Measurements from ENCODE around the gene SNRPB. TPM values are rescaled to one million over a fixed set of nuclear protein-coding genes. Genes with fewer than 3 reads are reported as not detected.

The SNRPB gene
- total and polyA plus RNA-seq, 2 experiments from 2014 or later, result 784 to 785 TPM

DNA sequence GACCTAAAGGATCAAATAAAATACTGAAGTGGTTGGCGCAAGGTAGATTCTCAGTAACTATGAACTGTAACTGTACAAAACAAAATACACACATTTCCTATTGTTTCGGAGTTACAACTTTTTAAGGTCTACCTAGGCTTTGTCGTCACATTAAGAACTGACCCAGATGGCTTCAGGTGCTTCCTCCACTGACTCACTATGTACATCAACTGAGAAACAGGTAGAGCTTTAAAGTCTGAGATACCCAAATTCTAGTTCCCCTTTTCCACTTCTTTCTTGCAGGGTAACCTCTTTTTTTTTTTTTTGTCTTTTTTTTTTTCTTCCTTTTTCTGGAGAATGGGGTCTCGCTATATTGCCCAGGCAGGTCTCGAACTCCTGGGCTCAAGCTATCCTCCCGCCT is 5.5 kb downstream of the SNRPB start:
- Mint-ChIP-seq H3K4me3 (no peak overlapping the region), H3K36me3 (ENCODE audit: low read depth) (peaks cover 100% of the 10 kb centered on the region), H3K27me3 (ENCODE audit: insufficient read depth, low read depth, poor library complexity) (peaks cover 11% of the 10 kb centered on the region), H3K4me1 (peaks cover 20% of the 10 kb centered on the region), H3K9me3 (no peaks in the 10 kb centered on the region), H3K27ac (no peak overlapping the region)
- ATAC-seq (no peak), DNase-seq (ENCODE audit: low spot score) (no peak)
- H3K4me1 ChIP-seq (ENCODE audit: insufficient read depth), result no peaks in the 10 kb centered on the region; the same call in 1 of the 2 replicates
- no peaks in the 10 kb centered on the region for H3K9me2 ChIP-seq (ENCODE audit: insufficient read depth)
- no peak overlapping the region for H2AFZ ChIP-seq
- H3K36me3 ChIP-seq (ENCODE audit: insufficient read depth), result peaks cover 80% of the 10 kb centered on the region
- no peak overlapping the region for H3K27ac ChIP-seq (ENCODE audit: low read depth)
- H3K79me2 ChIP-seq (replicated peaks; ENCODE audit: insufficient read depth), result peaks cover 65% of the 10 kb centered on the region
- no peak overlapping the region for H3K4me3 ChIP-seq
- no peak overlapping the region for H3K4me2 ChIP-seq
- TF ChIP-seq, protein P1, sequence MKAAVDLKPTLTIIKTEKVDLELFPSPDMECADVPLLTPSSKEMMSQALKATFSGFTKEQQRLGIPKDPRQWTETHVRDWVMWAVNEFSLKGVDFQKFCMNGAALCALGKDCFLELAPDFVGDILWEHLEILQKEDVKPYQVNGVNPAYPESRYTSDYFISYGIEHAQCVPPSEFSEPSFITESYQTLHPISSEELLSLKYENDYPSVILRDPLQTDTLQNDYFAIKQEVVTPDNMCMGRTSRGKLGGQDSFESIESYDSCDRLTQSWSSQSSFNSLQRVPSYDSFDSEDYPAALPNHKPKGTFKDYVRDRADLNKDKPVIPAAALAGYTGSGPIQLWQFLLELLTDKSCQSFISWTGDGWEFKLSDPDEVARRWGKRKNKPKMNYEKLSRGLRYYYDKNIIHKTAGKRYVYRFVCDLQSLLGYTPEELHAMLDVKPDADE (IDR thresholded peaks at IDR 0.05), result no peak
- TF ChIP-seq ZNF331 (CRISPR knock-in tag; IDR thresholded peaks at IDR 0.05; ENCODE audit: low read depth) (no peak), STAT1 (IDR thresholded peaks at IDR 0.05; ENCODE audit: unreplicated experiment) (no peak), NANOG (IDR thresholded peaks at IDR 0.05; ENCODE audit: borderline replicate concordance) (no peak)
- no peaks in the 10 kb centered on the region for H3K27me3 ChIP-seq (ENCODE audit: insufficient read depth)
- peaks cover 69% of the 10 kb centered on the region for H4K20me1 ChIP-seq (replicated peaks; ENCODE audit: insufficient read depth)
- H3F3A ChIP-seq (replicated peaks; ENCODE audit: low read depth), result peaks cover 25% of the 10 kb centered on the region; the same call in 1 of the 2 replicates

DNA sequence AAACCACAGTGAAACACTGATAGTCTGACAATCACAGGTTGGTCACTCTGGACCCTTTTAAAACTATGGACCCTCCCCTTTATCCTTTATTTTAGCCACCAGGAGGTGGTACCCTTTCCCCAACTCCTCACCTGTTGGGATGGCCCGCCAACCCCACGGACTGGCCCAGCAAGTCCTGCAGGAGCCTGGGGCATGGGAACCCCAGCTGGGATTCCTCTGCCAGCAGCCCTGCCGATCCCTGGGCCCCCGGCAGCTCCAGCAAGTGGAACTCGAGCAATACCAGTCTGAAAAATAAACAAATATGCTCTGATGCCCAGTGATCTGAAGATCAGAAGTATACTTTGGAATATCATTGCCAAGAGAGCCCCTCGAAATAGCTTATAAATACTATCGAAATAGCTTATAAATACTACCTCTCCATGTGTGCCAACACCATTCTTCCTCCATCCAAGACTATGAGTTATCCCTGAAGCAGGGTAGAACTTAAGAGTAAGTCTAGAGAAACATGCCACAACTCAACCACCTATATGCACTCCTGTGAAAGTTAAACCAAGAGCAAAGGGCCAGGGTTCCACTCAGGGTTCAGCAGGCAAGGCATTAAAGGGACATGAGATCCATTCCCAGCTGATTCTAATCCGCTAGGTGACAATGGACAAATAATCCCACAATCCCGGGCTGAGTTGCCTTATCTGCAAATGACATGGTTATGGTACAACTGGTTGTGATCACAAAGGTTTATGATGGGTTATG is 6.8 kb downstream of the SNRPB start:
- Mint-ChIP-seq H3K36me3 (ENCODE audit: low read depth) (peaks cover 100% of the 10 kb centered on the region), H3K9me3 (no peaks in the 10 kb centered on the region; the same call in 2 of the 3 replicates), H3K27ac (no peak overlapping the region), H3K4me3 (no peak overlapping the region), H3K4me1 (peaks cover 13% of the 10 kb centered on the region; the same call in 2 of the 3 replicates), H3K27me3 (ENCODE audit: insufficient read depth, low read depth, poor library complexity) (peaks cover 5% of the 10 kb centered on the region)
- peaks cover 85% of the 10 kb centered on the region for H3K36me3 ChIP-seq (ENCODE audit: insufficient read depth)
- H4K20me1 ChIP-seq (replicated peaks; ENCODE audit: insufficient read depth), result peaks cover 58% of the 10 kb centered on the region
- no peaks in the 10 kb centered on the region for H3K27me3 ChIP-seq (ENCODE audit: insufficient read depth)
- H3K27ac ChIP-seq (ENCODE audit: low read depth), result no peak overlapping the region
- no peaks in the 10 kb centered on the region for H3K9me2 ChIP-seq (ENCODE audit: insufficient read depth)
- no peak overlapping the region for H3K4me3 ChIP-seq
- peaks cover 52% of the 10 kb centered on the region for H3K79me2 ChIP-seq (replicated peaks; ENCODE audit: insufficient read depth)
- peaks cover 28% of the 10 kb centered on the region; the same call in 1 of the 2 replicates for H3F3A ChIP-seq (replicated peaks; ENCODE audit: low read depth)
- ATAC-seq, result no peak
- no peak for TF ChIP-seq STAT1 (IDR thresholded peaks at IDR 0.05; ENCODE audit: unreplicated experiment)
- TF ChIP-seq CREB1 (CRISPR knock-in tag; IDR thresholded peaks at IDR 0.05; ENCODE audit: low read depth), result no peak
- TF ChIP-seq, protein P2, sequence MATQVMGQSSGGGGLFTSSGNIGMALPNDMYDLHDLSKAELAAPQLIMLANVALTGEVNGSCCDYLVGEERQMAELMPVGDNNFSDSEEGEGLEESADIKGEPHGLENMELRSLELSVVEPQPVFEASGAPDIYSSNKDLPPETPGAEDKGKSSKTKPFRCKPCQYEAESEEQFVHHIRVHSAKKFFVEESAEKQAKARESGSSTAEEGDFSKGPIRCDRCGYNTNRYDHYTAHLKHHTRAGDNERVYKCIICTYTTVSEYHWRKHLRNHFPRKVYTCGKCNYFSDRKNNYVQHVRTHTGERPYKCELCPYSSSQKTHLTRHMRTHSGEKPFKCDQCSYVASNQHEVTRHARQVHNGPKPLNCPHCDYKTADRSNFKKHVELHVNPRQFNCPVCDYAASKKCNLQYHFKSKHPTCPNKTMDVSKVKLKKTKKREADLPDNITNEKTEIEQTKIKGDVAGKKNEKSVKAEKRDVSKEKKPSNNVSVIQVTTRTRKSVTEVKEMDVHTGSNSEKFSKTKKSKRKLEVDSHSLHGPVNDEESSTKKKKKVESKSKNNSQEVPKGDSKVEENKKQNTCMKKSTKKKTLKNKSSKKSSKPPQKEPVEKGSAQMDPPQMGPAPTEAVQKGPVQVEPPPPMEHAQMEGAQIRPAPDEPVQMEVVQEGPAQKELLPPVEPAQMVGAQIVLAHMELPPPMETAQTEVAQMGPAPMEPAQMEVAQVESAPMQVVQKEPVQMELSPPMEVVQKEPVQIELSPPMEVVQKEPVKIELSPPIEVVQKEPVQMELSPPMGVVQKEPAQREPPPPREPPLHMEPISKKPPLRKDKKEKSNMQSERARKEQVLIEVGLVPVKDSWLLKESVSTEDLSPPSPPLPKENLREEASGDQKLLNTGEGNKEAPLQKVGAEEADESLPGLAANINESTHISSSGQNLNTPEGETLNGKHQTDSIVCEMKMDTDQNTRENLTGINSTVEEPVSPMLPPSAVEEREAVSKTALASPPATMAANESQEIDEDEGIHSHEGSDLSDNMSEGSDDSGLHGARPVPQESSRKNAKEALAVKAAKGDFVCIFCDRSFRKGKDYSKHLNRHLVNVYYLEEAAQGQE (IDR thresholded peaks at IDR 0.05; ENCODE audit: unreplicated experiment), result no peak
- TF ChIP-seq, protein P3, sequence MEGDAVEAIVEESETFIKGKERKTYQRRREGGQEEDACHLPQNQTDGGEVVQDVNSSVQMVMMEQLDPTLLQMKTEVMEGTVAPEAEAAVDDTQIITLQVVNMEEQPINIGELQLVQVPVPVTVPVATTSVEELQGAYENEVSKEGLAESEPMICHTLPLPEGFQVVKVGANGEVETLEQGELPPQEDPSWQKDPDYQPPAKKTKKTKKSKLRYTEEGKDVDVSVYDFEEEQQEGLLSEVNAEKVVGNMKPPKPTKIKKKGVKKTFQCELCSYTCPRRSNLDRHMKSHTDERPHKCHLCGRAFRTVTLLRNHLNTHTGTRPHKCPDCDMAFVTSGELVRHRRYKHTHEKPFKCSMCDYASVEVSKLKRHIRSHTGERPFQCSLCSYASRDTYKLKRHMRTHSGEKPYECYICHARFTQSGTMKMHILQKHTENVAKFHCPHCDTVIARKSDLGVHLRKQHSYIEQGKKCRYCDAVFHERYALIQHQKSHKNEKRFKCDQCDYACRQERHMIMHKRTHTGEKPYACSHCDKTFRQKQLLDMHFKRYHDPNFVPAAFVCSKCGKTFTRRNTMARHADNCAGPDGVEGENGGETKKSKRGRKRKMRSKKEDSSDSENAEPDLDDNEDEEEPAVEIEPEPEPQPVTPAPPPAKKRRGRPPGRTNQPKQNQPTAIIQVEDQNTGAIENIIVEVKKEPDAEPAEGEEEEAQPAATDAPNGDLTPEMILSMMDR (conservative IDR thresholded peaks at IDR 0.05; ENCODE audit: low read depth in 2 of 2), result no peak
- TF ChIP-seq POLR2AphosphoS5 (IDR thresholded peaks at IDR 0.05; ENCODE audit: low read depth), result no peak
- H3K4me2 ChIP-seq, result no peak overlapping the region
- no peak for DNase-seq (ENCODE audit: low spot score)
- H3K4me1 ChIP-seq (ENCODE audit: insufficient read depth), result no peaks in the 10 kb centered on the region; the same call in 1 of the 2 replicates
- H2AFZ ChIP-seq, result no peak overlapping the region
